ENCODE data around the gene ANP32D. TPM values are rescaled to one million over a fixed set of nuclear protein-coding genes. Genes with fewer than 3 reads are reported as not detected.
"Not testable (repeated sequence)": the region's sequence is repeated elsewhere in the genome, so short reads cannot be mapped to it uniquely, and the experiment has no call there.

Gene ANP32D
- total RNA-seq, 1 experiment from 2014 or later = not detected

- TF ChIP-seq REST (IDR thresholded peaks at IDR 0.05; ENCODE audit: insufficient read depth in 1 of 2, low read depth in 2 of 2, low read length in 1 of 2) = no peak
- no peak for TF ChIP-seq POLR2AphosphoS5 (IDR thresholded peaks at IDR 0.05; ENCODE audit: low read depth, low read length)
- no peak for TF ChIP-seq TCF7L2 (IDR thresholded peaks at IDR 0.05; ENCODE audit: low read depth, low read length)
- TF ChIP-seq CTCF (IDR thresholded peaks at IDR 0.05) = no peak
- no peak for TF ChIP-seq SIN3A (IDR thresholded peaks at IDR 0.05; ENCODE audit: borderline replicate concordance, insufficient read depth, low read depth, low read length)
- Histone ChIP-seq H3K27me3 (ENCODE audit: control insufficient read depth, insufficient read depth, low read length) (no peaks in the 10 kb centered on the region), H3K4me3 (ENCODE audit: low read depth in 2 of 2, low read length in 2 of 2) (no peak overlapping the region), H3K9me3 (ENCODE audit: control insufficient read depth, insufficient read depth, low read depth, low read length) (no peaks in the 10 kb centered on the region), H3K4me1 (ENCODE audit: control insufficient read depth, insufficient read depth, low read length) (no peaks in the 10 kb centered on the region), H3K27ac (ENCODE audit: low read length) (no peak overlapping the region), H3K36me3 (ENCODE audit: control insufficient read depth, insufficient read depth, low read length) (no peaks in the 10 kb centered on the region)
- ChIA-PET POLR2A (no interaction called here), CTCF (no interaction called here)
- in situ Hi-C loops (cut with HindIII; ENCODE audit: low pct_unique_long_range_greater_than_20kb, low sequenced_read_pairs) (no loop called here), intact Hi-C loops (cut with micrococcal nuclease; ENCODE audit: unreplicated experiment) (no loop called here)
- ATAC-seq (no peak), DNase-seq (ENCODE audit: low read depth, low spot score) (no peak)
- no TSS peak for BruUV-seq (replicated peaks)
Measured at GRCh38 chr12:48473061-48473460, 702 bp downstream of the ANP32D start.

DNA sequence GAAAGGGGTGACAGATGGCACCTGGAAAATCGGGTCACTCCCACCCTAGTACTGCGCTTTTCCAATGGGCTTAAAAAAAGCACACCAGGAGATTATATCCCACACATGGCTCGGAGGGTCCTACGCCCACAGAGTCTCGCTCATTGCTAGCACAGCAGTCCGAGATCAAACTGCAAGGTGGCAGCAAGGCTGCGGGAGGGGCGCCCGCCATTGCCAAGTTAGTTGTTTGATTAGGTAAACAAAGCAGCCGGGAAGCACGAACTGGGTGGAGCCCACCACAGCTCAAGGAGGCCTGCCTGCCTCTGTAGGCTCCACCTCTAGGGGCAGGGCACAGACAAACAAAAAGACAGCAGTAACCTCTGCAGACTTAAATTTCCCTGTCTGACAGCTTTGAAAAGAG is 2.1 kb downstream of the ANP32D start:
- intact Hi-C loops (cut with micrococcal nuclease; ENCODE audit: unreplicated experiment); H3K4me1 ChIP-seq (ENCODE audit: control insufficient read depth, insufficient read depth, low read length); CTCF ChIA-PET; H3K4me3 ChIP-seq (ENCODE audit: low read depth in 2 of 2, low read length in 2 of 2); BruUV-seq (replicated peaks); in situ Hi-C loops (cut with HindIII; ENCODE audit: low pct_unique_long_range_greater_than_20kb, low sequenced_read_pairs); H3K27ac ChIP-seq (ENCODE audit: low read length); H3K36me3 ChIP-seq (ENCODE audit: control insufficient read depth, insufficient read depth, low read length); H3K27me3 ChIP-seq (ENCODE audit: control insufficient read depth, insufficient read depth, low read length); H3K9me3 ChIP-seq (ENCODE audit: control insufficient read depth, insufficient read depth, low read depth, low read length); POLR2A ChIA-PET; ATAC-seq; DNase-seq (ENCODE audit: low read depth, low spot score): not testable (repeated sequence)

GRCh38 chr12:48482198-48482597 is 9.8 kb downstream of the ANP32D start, which contains the start of gene C12orf54:
TSS of gene C12orf54 (plus strand) at chr12:48482498. CDS start at chr12:48483297, 799 bp downstream.
- intact Hi-C loops (cut with micrococcal nuclease; ENCODE audit: unreplicated experiment) = no loop called here
- no TSS peak for BruUV-seq (replicated peaks)
- no peaks in the 10 kb centered on the region for H3K36me3 ChIP-seq (ENCODE audit: control insufficient read depth, insufficient read depth, low read length)
- no peaks in the 10 kb centered on the region for H3K9me3 ChIP-seq (ENCODE audit: control insufficient read depth, insufficient read depth, low read depth, low read length)
- in situ Hi-C loops (cut with HindIII; ENCODE audit: low pct_unique_long_range_greater_than_20kb, low sequenced_read_pairs) = no loop called here
- H3K27me3 ChIP-seq (ENCODE audit: control insufficient read depth, insufficient read depth, low read length) = peaks cover 16% of the 10 kb centered on the region
- ChIA-PET CTCF (no interaction called here), POLR2A (no interaction called here)
- no peak within 1 kb of the TSS for H3K27ac ChIP-seq (ENCODE audit: low read length)
- no peaks in the 10 kb centered on the region for H3K4me1 ChIP-seq (ENCODE audit: control insufficient read depth, insufficient read depth, low read length)
- no peak for ATAC-seq
- TF ChIP-seq TCF7L2 (IDR thresholded peaks at IDR 0.05; ENCODE audit: low read depth, low read length) (no peak), REST (IDR thresholded peaks at IDR 0.05; ENCODE audit: insufficient read depth in 1 of 2, low read depth in 2 of 2, low read length in 1 of 2) (no peak), CTCF (IDR thresholded peaks at IDR 0.05) (no peak), POLR2AphosphoS5 (IDR thresholded peaks at IDR 0.05; ENCODE audit: low read depth, low read length) (no peak), SIN3A (IDR thresholded peaks at IDR 0.05; ENCODE audit: borderline replicate concordance, insufficient read depth, low read depth, low read length) (no peak)
- no peak within 1 kb of the TSS for H3K4me3 ChIP-seq (ENCODE audit: low read depth in 2 of 2, low read length in 2 of 2)
- DNase-seq (ENCODE audit: low read depth, low spot score) = no peak

Data from Panc1 (cell line).